HG03175 (cell line): Measurements from ENCODE around the gene VPS9D1.

Experiments
- ATAC-seq: cut with Tn5 transposase; IDR thresholded peaks from one replicate; pipeline ENCODE4 v1.9.1; 2021; ENCODE audit warnings: mild to moderate bottlenecking, moderate library complexity; ENCODE audit not compliant: unreplicated experiment

The VPS9D1 gene, protein sequence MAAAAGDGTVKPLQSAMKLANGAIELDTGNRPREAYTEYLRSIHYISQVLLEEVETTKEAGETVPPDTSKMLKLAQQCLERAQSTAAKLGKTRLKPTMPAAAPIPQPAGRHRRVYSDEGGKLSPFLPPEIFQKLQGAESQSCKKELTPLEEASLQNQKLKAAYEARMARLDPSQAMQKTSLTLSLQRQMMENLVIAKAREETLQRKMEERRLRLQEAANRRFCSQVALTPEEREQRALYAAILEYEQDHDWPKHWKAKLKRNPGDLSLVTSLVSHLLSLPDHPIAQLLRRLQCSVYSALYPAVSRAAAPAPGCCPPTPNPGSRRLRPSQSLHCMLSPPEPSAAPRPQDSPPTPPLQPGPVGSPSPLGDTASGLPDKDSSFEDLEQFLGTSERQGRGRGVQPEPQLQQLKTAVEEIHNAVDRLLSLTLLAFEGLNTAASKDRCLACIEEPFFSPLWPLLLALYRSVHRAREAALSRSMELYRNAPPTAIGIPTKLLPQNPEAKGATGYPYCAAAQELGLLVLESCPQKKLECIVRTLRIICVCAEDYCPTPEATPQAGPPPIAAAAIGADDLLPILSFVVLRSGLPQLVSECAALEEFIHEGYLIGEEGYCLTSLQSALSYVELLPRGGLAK

DNA sequence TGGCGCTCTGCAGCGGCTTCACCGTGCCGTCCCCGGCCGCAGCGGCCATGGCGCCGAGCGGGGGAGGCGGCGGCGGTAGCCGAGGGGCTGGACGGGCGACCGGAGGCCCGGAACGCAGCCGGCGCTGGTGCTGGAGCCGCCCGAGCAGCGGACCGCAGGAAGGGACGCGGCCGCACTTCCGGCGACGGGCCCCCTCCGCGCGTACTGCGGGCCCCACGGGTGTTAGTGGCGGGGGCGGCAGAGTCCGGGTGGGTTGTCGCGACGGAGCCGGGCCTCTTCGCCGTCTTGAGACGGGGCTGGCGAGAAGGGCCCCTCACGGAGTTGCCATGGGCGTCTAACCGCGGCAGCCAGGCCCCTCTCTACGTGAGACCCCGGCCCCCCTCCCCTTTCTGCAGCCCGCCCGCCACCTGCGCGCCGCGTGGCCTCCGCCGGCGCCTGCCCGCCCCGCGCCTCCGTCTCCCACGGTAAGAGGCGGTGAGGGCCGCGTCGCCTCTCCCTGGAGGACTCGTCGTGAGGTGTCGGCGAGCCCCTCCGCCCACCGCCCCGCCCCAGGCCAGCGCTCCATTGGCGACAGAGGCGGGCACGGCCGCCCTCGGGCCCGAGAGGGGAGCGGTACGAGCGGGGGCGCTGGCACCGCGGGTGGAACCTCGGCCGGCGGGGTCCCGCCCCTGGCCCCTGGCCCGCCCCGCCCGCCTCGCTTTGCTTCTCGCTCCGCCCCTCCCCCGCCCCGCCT, at the start of gene VPS9D1, which contains the start of gene ZNF276:
VPS9D1 (minus strand) TSS at position 86 of the 733 bp plus-strand sequence; CDS start at position 49, 37 bp downstream.
ZNF276 (plus strand) TSS at position 725 of the 733 bp plus-strand sequence. CDS start 104 bp downstream, outside the sequence.
- ATAC-seq = peak; percentile 48

DNA sequence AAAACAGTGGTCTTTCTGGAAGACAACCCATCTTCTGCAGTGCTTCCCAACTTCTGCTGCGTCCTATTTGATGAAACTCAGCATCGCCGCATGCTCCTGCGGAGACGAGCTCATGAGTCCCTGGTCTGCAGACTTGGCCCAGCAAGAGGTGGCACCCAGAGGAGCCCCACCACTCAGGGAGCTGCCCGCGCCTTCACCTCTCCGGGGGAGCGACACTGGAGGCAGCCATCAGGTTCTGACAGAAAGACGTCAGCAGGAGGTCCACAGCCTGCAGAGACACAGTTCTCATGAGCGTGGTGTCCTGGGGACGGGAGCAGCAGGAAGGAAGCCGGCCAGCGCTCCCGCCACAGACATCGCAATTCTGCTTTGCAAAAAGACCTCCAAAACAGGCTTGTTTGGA, 49.7 kb upstream of the VPS9D1 start:
- no peak for ATAC-seq

DNA sequence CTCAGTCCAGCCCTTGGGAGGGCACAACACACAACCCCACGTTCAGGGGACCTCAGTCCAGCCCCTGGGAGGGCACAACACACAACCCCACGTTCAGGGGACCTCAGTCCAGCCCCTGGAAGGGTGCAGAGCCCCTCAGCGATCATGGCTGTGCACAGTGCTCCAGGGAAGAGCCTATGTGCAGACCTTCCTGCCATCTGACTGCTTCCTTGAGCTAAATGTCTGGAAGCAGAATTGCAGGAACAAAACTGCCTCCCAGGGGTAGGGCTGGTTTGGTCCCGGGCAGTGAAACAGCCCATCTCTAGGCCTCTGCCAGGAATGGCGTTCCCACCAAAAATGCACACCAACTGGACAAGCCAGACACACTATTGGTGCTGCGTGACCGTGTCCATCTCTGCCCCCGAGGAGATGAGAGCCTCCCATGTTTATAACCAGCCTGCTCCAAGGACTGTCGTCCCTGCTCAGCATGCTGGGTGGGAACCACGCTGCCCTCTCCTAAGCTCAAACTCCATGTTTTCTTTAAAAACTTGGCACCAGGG, 44.7 kb upstream of the VPS9D1 start:
- no peak for ATAC-seq

DNA sequence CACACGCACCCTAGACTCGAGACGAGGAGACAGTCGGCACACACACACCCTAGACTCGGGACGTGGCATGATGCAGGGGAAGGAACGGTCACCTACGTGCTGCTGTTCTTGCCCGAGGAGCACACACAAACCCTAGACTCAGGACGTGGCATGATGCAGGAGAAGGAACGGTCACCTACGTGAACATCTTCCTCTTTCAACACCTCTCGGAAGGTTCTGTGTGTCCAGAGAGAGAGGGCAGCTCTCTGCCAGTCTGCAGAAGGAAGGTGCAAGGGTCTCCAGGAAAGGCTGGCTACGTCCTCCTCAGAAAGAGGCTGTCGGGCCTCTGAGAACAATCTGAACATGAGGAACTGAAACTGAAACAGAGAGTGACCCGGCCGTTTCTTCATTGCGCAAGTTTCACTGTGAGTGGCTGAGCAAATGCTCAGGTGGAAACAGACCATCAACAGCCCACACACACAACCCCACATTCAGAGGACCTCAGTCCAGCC, 44.1 kb upstream of the VPS9D1 start:
- ATAC-seq = peak; percentile 95

DNA sequence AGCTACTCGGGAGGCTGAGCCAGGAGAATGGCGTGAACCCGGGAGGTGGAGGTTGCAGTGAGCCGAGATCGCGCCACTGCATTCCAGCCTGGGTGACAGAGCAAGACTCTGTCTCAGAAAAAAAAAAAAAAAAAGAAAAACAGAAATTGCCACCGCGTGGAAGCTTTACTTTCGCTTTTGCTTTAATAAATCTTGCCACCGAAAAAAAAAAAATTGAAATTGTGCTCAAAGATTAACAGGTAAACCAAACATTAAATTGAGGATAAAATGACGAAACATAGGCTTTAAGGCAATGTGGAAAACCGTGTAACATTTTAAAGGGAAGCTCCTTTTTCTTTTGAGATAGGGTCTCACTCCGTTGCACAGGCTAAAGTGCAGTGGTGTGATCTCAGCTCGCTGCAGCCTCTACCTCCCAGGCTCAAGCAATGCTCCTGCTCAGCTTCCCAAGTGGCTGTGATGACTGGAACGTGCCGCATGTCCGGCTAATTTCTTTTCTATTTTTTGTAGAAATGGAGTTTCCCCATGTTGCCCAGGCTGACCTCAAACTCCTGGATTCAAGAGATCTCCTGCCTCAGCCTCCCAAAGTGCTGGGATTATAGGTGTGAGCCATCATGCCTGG, 40.7 kb upstream of the VPS9D1 start:
- no peak for ATAC-seq

DNA sequence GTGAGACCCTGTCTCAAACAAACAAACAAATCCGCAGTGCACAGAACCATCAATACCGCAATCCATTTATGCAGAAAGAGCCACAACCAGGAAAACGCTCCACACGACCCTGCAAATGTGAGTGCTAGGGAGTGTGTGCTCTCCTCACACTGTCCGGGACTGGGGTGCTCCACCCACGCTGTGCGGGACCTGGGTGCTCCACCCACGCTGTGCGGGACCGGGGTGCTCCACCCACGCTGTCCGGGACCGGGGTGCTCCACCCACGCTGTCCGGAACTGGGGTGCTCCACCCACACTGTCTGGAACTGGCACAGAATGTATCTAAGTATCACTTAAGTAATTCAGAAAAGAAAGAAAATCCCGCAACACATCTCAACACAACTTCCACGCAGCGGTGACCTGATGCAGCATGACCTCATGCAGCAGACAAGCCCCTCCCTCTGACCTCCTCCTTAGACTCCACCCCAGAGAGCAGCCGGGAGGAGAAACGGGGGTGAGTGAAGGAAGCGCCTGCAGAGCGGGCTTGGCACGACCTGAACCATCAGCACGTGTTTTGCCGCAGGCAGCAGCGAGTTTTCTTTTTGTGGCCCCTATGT, 39.1 kb upstream of the VPS9D1 start:
- ATAC-seq = no peak

DNA sequence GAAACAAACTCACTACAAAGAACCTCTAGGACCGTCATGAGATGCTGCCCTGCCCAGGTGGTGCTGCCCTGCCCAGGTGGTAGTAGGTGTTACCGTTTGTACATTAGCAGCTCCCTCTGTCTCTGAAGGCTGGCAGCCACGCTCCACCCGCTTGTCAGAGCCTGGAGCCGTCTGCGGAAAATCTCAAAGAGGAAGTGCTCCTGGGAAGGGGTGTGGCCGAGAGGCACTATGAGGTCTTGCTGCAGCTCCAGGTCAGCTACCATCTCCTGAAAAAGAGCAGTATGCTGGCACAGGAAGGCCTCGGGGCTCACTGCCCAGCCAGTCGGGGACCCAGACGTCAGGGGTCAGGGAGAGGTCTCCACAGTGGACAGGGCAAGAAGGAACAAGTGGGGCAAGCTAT, 28.9 kb upstream of the VPS9D1 start:
- ATAC-seq = no peak

DNA sequence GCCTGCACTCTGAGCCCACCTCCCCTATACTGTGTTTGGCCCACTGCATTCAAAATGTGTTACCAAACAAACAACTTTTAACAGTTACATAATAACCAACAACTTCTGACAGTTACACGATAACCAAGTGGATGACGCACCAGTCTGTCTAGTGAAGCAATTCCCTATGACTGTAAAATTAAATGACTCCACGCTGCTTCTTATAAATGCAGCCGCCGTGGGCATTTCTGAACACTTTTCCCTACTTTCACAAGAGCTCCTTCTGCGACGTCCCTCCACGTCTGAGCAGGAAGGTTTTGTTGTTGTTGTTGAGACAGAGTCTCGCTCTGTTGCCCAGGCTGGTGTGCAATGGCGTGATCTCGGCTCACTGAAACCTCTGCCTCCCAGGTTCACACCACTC, 28.2 kb upstream of the VPS9D1 start:
- no peak for ATAC-seq

DNA sequence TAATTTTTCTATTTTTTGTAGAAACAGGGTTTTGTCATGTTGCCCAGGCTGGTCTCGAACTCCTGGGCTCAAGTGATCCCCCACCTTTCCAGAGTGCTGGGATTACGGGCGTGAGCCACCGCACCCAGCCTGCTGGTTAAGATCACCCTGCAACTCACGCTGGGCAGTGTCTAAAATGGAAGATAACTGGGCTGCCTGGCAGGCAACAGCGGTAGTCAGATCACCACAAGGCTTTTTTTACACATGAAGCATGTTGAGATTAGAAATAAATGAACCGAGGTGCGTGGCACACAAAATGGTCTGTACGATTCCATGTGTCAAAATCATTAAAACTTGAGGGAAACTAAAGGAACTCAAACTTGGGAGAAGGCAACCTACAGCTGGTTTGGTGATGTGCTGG, 27.4 kb upstream of the VPS9D1 start:
- no peak for ATAC-seq

DNA sequence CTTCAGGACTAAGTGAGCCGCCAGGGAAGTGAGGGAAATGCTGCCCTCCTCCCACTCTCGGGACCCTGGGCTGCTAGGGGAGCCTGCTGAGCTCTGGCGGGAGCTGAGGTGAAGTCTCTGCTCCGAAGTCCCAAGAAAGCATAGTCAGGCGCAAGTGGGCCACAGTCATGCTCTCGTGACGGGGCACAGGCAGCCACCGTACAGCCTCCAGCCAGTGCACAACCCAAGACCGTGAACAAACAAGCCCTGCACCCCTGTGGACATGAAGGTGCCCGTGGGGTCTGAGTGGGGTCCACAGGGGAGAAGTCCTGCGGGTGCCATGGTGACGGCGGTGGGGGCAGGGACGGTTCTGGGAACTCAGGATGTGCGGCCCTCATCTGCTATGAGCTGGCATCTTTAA, 25.3 kb upstream of the VPS9D1 start:
- ATAC-seq = no peak

DNA sequence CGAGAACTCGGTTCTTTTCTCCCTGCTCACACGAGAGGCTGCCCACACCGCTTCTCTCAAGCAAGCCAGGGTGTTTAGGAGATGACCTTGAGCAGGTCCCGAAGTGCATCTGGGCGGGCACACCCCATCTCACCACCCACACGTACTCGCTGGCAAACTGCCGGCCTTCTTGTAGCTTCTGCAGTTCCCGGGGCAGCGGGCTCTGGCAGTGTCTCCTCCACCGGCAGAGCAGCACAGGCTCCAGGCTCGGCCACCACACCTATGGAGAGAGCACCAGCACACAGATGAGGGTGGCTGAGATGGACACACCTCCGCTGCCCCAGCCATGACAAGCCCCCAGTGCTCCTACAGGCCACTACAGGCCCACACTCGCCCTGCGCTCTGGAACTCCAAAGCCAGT, 24.1 kb upstream of the VPS9D1 start:
- no peak for ATAC-seq

DNA sequence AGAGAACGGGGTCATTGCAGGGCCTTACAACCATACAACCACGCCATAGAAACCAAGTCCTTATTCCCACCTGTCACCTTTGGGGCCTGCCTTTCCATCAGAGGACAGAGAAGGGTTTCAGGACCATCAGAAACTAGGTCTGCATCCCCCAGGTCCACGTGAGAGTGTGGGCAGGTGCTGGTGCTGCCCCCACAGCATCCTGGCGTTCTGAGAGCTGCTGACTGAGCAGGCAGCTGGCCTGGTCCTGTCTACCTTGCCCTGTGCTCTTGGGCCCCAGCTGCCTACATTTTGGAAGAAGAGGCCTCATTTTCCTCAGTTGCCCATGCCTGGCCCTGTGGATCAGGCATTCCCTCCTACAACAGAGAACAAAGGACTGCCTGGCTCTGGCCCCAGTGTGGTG, 22.2 kb upstream of the VPS9D1 start:
- ATAC-seq = no peak

DNA sequence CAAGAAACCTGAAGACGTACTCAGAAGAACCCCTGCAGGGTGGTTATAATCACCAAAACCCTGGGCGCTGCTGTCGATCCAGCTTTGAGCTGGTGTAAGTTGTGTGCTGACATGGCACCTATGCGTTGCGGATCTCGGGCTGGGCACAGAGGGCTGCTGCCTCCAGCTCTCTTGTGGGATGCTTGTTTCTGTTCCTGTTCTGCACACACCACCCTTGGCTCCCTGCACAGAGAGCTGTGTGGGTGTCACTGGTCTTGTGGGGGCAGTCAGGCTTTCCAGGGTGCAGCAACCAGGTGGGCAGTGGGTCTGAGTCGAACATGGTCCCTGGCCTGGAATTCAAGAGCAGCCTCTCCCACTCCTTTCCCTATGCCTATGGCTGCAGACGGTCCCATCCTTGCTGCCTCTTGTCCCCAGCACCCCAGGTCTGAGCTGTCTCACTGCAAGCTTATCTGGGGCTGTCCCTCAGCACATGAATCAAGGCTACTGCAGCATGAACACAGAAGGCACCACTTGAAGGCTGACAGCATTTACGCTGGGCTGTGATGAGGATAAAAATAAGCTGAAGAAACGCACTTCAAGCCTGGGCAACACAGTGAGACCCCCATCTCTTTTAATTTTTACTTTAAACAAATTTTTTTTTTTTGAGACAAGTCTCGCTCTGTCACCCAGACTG, 20.8 kb upstream of the VPS9D1 start:
- ATAC-seq = no peak

DNA sequence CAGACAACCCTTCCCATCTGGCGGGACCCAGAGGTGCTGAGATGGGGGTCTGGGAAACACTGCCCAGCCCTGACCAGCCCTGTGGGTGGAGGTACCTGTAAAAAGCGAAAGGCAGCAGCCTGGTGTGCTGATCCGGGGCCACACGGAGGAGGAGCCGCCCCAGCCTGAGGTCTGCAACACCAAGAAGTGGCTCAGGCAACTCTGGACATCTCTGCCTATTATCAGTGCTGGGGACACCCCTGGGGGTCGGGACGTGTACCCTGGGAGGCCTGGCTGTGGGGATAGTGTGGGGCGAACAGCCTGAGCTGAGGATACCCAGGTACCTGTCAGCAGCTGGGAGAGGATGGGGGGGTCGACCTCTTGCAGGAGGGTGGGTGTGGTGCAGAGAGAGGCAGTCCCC, 18.7 kb upstream of the VPS9D1 start:
- no peak for ATAC-seq

DNA sequence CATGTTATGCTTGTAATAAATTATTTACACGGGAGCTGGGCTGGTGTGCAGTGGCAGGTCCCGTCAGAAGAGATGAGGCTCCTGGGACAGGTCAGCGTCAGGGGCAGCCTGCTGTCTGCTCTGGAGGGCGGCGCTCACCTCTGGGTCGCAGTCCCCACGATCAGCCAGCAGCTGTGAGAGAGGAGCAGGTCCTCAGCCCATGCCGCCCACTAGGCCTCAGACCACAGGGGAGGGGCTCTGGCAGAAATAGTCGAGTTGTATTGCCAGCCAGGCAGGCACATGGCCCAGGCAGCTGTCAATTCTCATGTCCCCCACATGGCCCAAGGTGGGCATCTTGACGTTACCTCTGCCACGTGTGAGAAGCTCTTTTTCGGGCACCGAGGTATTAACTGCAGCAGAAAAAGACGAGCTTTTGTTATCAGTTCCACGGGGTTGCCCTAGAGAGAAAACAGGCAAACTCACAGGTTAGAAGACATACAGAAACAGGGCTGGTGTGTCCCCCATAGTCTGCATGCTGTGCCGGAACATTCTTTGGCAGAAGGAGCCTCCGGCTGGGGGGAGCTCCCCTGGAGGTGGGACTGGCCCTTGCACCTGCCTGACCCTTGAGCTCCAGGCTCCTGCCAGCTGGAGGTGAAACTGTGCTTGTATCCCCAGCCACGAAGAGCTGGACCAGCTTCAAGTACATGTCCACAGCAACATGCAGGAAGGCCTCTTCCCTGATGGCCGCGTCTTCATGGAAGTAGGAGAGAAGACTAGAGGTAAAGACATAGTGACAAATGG, 18.0 kb upstream of the VPS9D1 start:
- ATAC-seq = no peak

DNA sequence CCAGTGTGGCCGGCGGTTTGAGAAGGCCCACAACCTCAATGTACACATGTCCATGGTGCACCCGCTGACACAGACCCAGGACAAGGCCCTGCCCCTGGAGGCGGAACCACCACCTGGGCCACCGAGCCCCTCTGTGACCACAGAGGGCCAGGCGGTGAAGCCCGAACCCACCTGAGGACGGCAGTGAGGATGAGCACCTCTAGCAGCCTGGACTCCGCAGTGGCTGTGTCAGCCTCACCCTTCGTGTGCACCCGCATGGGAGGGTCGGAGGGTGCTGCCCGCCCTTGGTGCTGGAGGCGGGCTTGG, 17.3 kb upstream of the VPS9D1 start:
- no peak for ATAC-seq

DNA sequence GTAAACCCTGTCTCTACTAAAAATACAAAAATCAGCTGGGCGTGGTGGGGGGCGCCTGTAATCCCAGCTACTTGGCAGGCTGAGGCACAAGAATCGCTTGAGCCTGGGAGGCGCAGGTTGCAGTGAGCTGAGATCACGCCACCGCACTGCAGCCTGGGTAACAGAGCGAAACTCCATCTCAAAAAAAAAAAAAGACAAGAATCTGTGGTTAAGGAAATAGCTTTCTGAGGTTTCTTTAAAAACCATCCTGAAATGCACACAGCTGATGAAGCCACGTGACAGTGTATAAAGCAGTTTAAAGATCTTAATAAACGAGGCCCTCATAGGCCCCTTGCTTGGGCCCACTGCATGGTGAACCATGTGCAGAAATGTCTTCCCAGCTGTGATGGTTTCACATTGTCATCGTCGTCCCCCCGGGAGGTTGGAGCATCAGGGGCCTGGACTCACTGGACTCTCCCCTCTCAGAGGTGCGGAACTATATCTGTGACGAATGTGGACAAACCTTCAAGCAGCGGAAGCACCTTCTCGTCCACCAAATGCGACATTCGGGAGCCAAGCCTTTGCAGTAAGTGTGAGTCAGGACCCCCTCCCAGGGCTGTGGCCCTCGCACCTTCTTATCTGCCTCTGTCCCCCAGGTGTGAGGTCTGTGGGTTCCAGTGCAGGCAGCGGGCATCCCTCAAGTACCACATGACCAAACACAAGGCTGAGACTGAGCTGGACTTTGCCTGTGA, 16.8 kb upstream of the VPS9D1 start:
- no peak for ATAC-seq

DNA sequence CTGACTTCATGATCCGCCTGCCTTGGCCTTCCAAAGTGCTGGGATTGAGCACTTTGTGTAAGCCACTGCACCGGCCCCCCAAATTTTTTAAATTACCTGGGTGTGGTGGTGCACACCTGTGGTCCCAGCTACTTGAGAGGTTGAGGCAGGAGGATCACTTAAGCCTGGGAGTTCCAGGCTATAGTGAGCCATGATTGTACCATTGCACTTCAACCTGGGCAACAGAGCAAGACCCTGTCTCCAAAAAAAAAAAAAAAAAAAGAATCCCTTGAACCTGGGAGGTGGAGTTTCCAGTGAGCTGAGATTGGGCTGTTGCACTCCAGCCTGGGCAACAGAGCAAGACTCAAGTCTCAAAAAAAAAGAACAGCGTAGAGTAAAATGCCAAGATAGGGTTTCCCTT, 15.9 kb upstream of the VPS9D1 start:
- no peak for ATAC-seq

DNA sequence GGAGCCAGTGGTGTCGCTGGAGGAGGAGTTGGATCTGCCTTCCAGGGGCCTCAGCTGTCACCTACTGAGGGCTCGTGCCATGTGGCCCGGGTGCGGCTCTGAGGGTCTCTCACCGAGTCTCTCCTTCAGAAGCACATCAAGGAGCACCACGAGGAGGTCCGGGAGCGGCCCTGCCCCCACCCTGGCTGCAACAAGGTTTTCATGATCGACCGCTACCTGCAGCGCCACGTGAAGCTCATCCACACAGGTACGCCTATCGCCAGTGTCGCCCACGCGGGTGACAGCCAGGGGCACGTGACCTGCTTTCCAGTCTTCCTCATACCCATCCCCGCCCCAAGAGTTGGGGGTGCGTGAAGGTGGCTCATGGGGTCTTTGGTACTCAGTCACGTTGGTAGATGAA, 13.1 kb upstream of the VPS9D1 start:
- ATAC-seq = no peak
